ENCODE measurements around the gene CEACAM16. TPM values are rescaled to one million over a fixed set of nuclear protein-coding genes. Genes with fewer than 3 reads are reported as not detected.

The CEACAM16 gene
- total and polyA plus RNA-seq, 8 donors, result 0.16 to 1.0 (median 0.37) TPM; not detected in 3

- Histone ChIP-seq H3K4me3 (no peak overlapping the region), H3K27ac (no peak overlapping the region), H3K4me1 (no peaks in the 10 kb centered on the region), H3K36me3 (peaks cover 0 to 53% (median 0%) of the 10 kb centered on the region in 3 donors), H3K9me3 (no peaks in the 10 kb centered on the region), H3K27me3 (no peaks in the 10 kb centered on the region)
- ATAC-seq, result peak; percentile 62 to 78 (median 75)
- 34 to 39% methylated on average over 24 to 25 of the region's 25 CpGs for WGBS, 2 donors
- intact Hi-C loops (cut with DNase I), result loop anchor here (5.0 kb wide), 3 partner anchors 75 to 85 kb away; no protein-coding TSS in a partner anchor
- TF ChIP-seq, protein P1, sequence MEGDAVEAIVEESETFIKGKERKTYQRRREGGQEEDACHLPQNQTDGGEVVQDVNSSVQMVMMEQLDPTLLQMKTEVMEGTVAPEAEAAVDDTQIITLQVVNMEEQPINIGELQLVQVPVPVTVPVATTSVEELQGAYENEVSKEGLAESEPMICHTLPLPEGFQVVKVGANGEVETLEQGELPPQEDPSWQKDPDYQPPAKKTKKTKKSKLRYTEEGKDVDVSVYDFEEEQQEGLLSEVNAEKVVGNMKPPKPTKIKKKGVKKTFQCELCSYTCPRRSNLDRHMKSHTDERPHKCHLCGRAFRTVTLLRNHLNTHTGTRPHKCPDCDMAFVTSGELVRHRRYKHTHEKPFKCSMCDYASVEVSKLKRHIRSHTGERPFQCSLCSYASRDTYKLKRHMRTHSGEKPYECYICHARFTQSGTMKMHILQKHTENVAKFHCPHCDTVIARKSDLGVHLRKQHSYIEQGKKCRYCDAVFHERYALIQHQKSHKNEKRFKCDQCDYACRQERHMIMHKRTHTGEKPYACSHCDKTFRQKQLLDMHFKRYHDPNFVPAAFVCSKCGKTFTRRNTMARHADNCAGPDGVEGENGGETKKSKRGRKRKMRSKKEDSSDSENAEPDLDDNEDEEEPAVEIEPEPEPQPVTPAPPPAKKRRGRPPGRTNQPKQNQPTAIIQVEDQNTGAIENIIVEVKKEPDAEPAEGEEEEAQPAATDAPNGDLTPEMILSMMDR (IDR thresholded peaks at IDR 0.05), result peak; percentile 80 to 91 (median 84)
- no peak for FAIRE-seq
- peak; percentile 37 to 83 (median 69) for DNase-seq
Observed at GRCh38 chr19:44657211-44657921, 41.6 kb upstream of the CEACAM16 start.

DNA sequence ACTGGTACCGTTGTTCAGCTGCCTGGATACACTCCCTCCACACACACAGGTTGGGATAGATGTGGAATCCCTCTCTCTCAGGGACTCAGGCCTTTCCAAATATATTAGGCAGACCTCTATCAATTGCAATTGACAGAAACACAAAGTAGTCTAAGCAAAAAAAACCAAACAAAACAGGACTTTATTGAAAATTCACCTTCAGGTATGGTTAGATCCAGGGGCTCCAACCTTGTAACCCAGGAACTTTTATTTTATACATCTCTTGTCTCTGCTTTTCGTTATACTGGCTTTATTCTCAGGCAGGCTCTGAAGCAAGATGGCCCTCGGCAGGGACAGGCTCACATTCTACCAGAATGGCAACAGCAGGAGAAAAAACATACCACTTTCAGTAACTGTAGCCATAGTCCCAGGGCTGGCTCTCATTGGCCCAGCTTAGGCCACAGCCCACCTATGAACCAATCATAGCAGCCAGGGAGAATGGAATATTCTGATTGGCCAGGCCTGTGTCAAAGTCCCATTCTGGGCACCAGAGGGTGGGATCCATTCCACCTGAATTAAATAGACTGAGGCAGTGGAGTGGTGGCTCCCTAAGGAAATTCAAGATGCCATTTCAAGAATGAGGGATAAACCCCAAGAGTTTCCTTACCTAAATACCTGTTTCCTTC lies 40.8 kb upstream of the CEACAM16 start:
- FAIRE-seq, result no peak
- no peaks in the 10 kb centered on the region for H3K4me1 ChIP-seq
- intact Hi-C loops (cut with DNase I), result loop anchor here (5.0 kb wide), 3 partner anchors 76 to 86 kb away; no protein-coding TSS in a partner anchor
- H3K27ac ChIP-seq, result no peak overlapping the region
- TF ChIP-seq, protein P1 (IDR thresholded peaks at IDR 0.05), result no peak
- no peak overlapping the region for H3K4me3 ChIP-seq
- no peaks in the 10 kb centered on the region for H3K9me3 ChIP-seq
- ATAC-seq, result no peak
- H3K27me3 ChIP-seq, result no peaks in the 10 kb centered on the region
- 89 to 90% methylated on average over 3 of the region's 3 CpGs for WGBS, 2 donors
- H3K36me3 ChIP-seq, result peaks cover 0 to 50% (median 0%) of the 10 kb centered on the region in 3 donors
- no peak for DNase-seq

- Histone ChIP-seq H3K9me3 (no peaks in the 10 kb centered on the region), H3K4me1 (no peaks in the 10 kb centered on the region), H3K27me3 (no peaks in the 10 kb centered on the region), H3K4me3 (no peak overlapping the region), H3K36me3 (peaks cover 0 to 46% (median 0%) of the 10 kb centered on the region in 3 donors), H3K27ac (no peak overlapping the region)
- TF ChIP-seq, protein P1 (IDR thresholded peaks at IDR 0.05), result no peak
- no peak for DNase-seq
- intact Hi-C loops (cut with DNase I), result no loop called here
- ATAC-seq, result no peak
- WGBS, 2 donors, result 86 to 90% methylated on average over 4 of the region's 4 CpGs
- FAIRE-seq, result no peak
Observed at GRCh38 chr19:44660081-44660480, 38.9 kb upstream of the CEACAM16 start.

GRCh38 chr19:44661205-44661604 lies 37.7 kb upstream of the CEACAM16 start:
- Histone ChIP-seq H3K27me3 (no peaks in the 10 kb centered on the region), H3K9me3 (no peaks in the 10 kb centered on the region), H3K27ac (no peak overlapping the region), H3K4me3 (no peak overlapping the region), H3K4me1 (no peaks in the 10 kb centered on the region), H3K36me3 (peaks cover 0 to 41% (median 0%) of the 10 kb centered on the region in 3 donors)
- intact Hi-C loops (cut with DNase I), result no loop called here
- FAIRE-seq (no peak), DNase-seq (no peak), ATAC-seq (no peak)
- TF ChIP-seq, protein P1 (IDR thresholded peaks at IDR 0.05), result no peak
- WGBS, 2 donors, result 90% methylated on average over 11 of the region's 11 CpGs
